ENCODE results near the gene CCL18. TPM values are rescaled to one million over a fixed set of nuclear protein-coding genes. Genes with fewer than 3 reads are reported as not detected.

CCL18 gene
- total RNA-seq, 1 experiment from 2014 or later, result not detected

DNA sequence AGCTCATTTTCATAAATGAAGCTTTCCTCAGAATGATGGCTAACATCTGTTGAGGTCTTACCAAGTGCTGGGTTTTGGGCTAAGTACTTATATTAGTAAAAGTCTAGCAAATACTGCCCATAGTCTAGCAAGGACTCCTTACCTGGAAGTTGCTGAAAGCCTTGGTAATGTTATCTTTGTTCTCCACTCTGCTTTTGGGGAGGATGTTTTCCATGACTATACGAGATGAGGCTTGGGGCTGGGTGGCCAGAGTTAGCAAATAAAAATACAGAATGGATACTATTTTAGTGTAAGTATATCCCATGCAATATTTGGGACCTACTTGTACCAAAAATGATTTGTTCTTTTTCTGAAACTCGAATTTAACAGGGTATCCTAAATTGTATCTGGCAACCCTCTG lies 7.7 kb downstream of the CCL18 start:
- intact Hi-C loops (cut with micrococcal nuclease; ENCODE audit: unreplicated experiment) (loop anchor here (2.0 kb wide), 1 partner anchor 95 kb away; no protein-coding TSS in a partner anchor), in situ Hi-C loops (cut with HindIII; ENCODE audit: low pct_unique_long_range_greater_than_20kb, low sequenced_read_pairs) (no loop called here)
- Histone ChIP-seq H3K9me3 (ENCODE audit: control insufficient read depth, insufficient read depth, low read depth, low read length) (no peaks in the 10 kb centered on the region), H3K27me3 (ENCODE audit: control insufficient read depth, insufficient read depth, low read length) (peaks cover 10% of the 10 kb centered on the region), H3K4me1 (ENCODE audit: control insufficient read depth, insufficient read depth, low read length) (no peaks in the 10 kb centered on the region), H3K27ac (ENCODE audit: low read length) (no peak overlapping the region), H3K4me3 (ENCODE audit: low read depth in 2 of 2, low read length in 2 of 2) (no peak overlapping the region), H3K36me3 (ENCODE audit: control insufficient read depth, insufficient read depth, low read length) (no peaks in the 10 kb centered on the region)
- BruUV-seq (replicated peaks), result no TSS peak
- ATAC-seq (no peak), DNase-seq (ENCODE audit: low read depth, low spot score) (no peak)
- TF ChIP-seq POLR2AphosphoS5 (IDR thresholded peaks at IDR 0.05; ENCODE audit: low read depth, low read length) (no peak), TCF7L2 (IDR thresholded peaks at IDR 0.05; ENCODE audit: low read depth, low read length) (no peak), SIN3A (IDR thresholded peaks at IDR 0.05; ENCODE audit: borderline replicate concordance, insufficient read depth, low read depth, low read length) (no peak)
- TF ChIP-seq, protein P1, sequence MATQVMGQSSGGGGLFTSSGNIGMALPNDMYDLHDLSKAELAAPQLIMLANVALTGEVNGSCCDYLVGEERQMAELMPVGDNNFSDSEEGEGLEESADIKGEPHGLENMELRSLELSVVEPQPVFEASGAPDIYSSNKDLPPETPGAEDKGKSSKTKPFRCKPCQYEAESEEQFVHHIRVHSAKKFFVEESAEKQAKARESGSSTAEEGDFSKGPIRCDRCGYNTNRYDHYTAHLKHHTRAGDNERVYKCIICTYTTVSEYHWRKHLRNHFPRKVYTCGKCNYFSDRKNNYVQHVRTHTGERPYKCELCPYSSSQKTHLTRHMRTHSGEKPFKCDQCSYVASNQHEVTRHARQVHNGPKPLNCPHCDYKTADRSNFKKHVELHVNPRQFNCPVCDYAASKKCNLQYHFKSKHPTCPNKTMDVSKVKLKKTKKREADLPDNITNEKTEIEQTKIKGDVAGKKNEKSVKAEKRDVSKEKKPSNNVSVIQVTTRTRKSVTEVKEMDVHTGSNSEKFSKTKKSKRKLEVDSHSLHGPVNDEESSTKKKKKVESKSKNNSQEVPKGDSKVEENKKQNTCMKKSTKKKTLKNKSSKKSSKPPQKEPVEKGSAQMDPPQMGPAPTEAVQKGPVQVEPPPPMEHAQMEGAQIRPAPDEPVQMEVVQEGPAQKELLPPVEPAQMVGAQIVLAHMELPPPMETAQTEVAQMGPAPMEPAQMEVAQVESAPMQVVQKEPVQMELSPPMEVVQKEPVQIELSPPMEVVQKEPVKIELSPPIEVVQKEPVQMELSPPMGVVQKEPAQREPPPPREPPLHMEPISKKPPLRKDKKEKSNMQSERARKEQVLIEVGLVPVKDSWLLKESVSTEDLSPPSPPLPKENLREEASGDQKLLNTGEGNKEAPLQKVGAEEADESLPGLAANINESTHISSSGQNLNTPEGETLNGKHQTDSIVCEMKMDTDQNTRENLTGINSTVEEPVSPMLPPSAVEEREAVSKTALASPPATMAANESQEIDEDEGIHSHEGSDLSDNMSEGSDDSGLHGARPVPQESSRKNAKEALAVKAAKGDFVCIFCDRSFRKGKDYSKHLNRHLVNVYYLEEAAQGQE (IDR thresholded peaks at IDR 0.05; ENCODE audit: insufficient read depth in 1 of 2, low read depth in 2 of 2, low read length in 1 of 2), result no peak
- TF ChIP-seq, protein P2, sequence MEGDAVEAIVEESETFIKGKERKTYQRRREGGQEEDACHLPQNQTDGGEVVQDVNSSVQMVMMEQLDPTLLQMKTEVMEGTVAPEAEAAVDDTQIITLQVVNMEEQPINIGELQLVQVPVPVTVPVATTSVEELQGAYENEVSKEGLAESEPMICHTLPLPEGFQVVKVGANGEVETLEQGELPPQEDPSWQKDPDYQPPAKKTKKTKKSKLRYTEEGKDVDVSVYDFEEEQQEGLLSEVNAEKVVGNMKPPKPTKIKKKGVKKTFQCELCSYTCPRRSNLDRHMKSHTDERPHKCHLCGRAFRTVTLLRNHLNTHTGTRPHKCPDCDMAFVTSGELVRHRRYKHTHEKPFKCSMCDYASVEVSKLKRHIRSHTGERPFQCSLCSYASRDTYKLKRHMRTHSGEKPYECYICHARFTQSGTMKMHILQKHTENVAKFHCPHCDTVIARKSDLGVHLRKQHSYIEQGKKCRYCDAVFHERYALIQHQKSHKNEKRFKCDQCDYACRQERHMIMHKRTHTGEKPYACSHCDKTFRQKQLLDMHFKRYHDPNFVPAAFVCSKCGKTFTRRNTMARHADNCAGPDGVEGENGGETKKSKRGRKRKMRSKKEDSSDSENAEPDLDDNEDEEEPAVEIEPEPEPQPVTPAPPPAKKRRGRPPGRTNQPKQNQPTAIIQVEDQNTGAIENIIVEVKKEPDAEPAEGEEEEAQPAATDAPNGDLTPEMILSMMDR (IDR thresholded peaks at IDR 0.05), result no peak
- ChIA-PET POLR2A (no interaction called here), CTCF (interaction anchor here (1.5 kb wide), 2 partner anchors 94 to 96 kb away, joined by 4 to 13 read pairs; no protein-coding TSS in a partner anchor)

- no peaks in the 10 kb centered on the region for H3K4me1 ChIP-seq (ENCODE audit: control insufficient read depth, insufficient read depth, low read length)
- H3K27me3 ChIP-seq (ENCODE audit: control insufficient read depth, insufficient read depth, low read length), result peaks cover 7% of the 10 kb centered on the region; the same call in 1 of the 2 replicates
- no peak for TF ChIP-seq POLR2AphosphoS5 (IDR thresholded peaks at IDR 0.05; ENCODE audit: low read depth, low read length)
- TF ChIP-seq, protein P2 (IDR thresholded peaks at IDR 0.05), result peak; percentile 84
- ChIA-PET POLR2A (no interaction called here), CTCF (interaction anchor here (1.0 to 1.9 kb wide), 6 partner anchors 55 to 103 kb away, joined by 3 to 18 read pairs (median 4); partner anchors contain the start of genes CCL15 and CCL23)
- no peak overlapping the region for H3K4me3 ChIP-seq (ENCODE audit: low read depth in 2 of 2, low read length in 2 of 2)
- DNase-seq (ENCODE audit: low read depth, low spot score) (peak; percentile 22), ATAC-seq (peak; percentile 90)
- no TSS peak for BruUV-seq (replicated peaks)
- no peaks in the 10 kb centered on the region for H3K9me3 ChIP-seq (ENCODE audit: control insufficient read depth, insufficient read depth, low read depth, low read length)
- H3K27ac ChIP-seq (ENCODE audit: low read length), result no peak overlapping the region
- in situ Hi-C loops (cut with HindIII; ENCODE audit: low pct_unique_long_range_greater_than_20kb, low sequenced_read_pairs) (no loop called here), intact Hi-C loops (cut with micrococcal nuclease; ENCODE audit: unreplicated experiment) (loop anchor here (2.0 kb wide), 1 partner anchor 96 kb away; no protein-coding TSS in a partner anchor)
- H3K36me3 ChIP-seq (ENCODE audit: control insufficient read depth, insufficient read depth, low read length), result no peaks in the 10 kb centered on the region
Observed at GRCh38 chr17:36072431-36073121, 8.5 kb downstream of the CCL18 start.
